Upper lobe of right lung (tissue), 1 donor: ENCODE data around the gene TAS1R2. TPM values are rescaled to one million over a fixed set of nuclear protein-coding genes. Genes with fewer than 3 reads are reported as not detected.

Source experiments
- ATAC-seq: fragments of 200-7000 bp; cut with Tn5 transposase; one replicate; pipeline ENCODE4 v1.9.1; 2020; ENCODE audit warnings: mild to moderate bottlenecking, moderate library complexity
- DNase-seq: peaks from one replicate; pipeline ENCODE4 v3.0.0-alpha.2; 2020
- H3K27ac ChIP-seq: fragments of 200-600 bp; one replicate; pipeline ENCODE4 v1.8.0; 2022
- H3K27me3 ChIP-seq: fragments of 200-600 bp; one replicate; pipeline ENCODE4 v1.8.0; 2022; ENCODE audit warnings: mild to moderate bottlenecking
- H3K36me3 ChIP-seq: fragments of 200-600 bp; one replicate; pipeline ENCODE4 v1.8.0; 2022
- H3K4me1 ChIP-seq: fragments of 200-600 bp; one replicate; pipeline ENCODE4 v1.8.0; 2022
- H3K4me3 ChIP-seq: fragments of 200-600 bp; one replicate; pipeline ENCODE4 v1.8.0; 2022; ENCODE audit warnings: mild to moderate bottlenecking
- H3K9me3 ChIP-seq: fragments of 200-600 bp; one replicate; pipeline ENCODE4 v1.8.0; 2022
- CTCF ChIP-seq: fragments of 200-600 bp; IDR thresholded peaks from one replicate; pipeline ENCODE4 v1.8.0; 2022; ENCODE audit warnings: antibody characterized with exemption
- intact Hi-C: fragments of 100-400 bp; cut with DNase I; formaldehyde crosslinking; loops from one replicate; pipeline ENCODE4 v1.11.0; 2022
- total RNA-seq: library from RNA; stranded (reverse); fragmentation: NEBNext Ultra II Directional; extraction: Animal tissue kit (Norgen Biotek cat#: 25700); gene quantifications from one replicate; pipeline ENCODE4 v1.2.1, GENCODE V29; 2021
- donor health status: DM: no; HTN: yes; CAD: no; lungs with severe emphysema.

TAS1R2 gene
- total RNA-seq, 1 donor from 2014 or later, result not detected

GRCh38 chr1:18800258-18800657 lies 59.2 kb downstream of the TAS1R2 start:
- ATAC-seq (no peak), DNase-seq (no peak)
- Histone ChIP-seq H3K27me3 (no peaks in the 10 kb centered on the region), H3K4me1 (no peaks in the 10 kb centered on the region), H3K4me3 (no peak overlapping the region), H3K36me3 (no peaks in the 10 kb centered on the region), H3K27ac (no peak overlapping the region), H3K9me3 (no peaks in the 10 kb centered on the region)
- intact Hi-C loops, result loop anchor here (10.0 kb wide), 1 partner anchor 195 kb away; no protein-coding TSS in a partner anchor
- no peak for TF ChIP-seq CTCF

- no peaks in the 10 kb centered on the region for H3K36me3 ChIP-seq
- no peak overlapping the region for H3K27ac ChIP-seq
- H3K27me3 ChIP-seq, result no peaks in the 10 kb centered on the region
- H3K9me3 ChIP-seq, result no peaks in the 10 kb centered on the region
- no peak overlapping the region for H3K4me3 ChIP-seq
- H3K4me1 ChIP-seq, result no peaks in the 10 kb centered on the region
- intact Hi-C loops, result no loop called here
- ATAC-seq (no peak), DNase-seq (no peak)
- TF ChIP-seq CTCF, result no peak
Observed at GRCh38 chr1:18799454-18799853, 60.0 kb downstream of the TAS1R2 start.

GRCh38 chr1:18798946-18799345 lies 60.5 kb downstream of the TAS1R2 start:
- intact Hi-C loops, result no loop called here
- no peak for ATAC-seq
- no peak for DNase-seq

GRCh38 chr1:18798533-18798932 lies 60.9 kb downstream of the TAS1R2 start:
- DNase-seq, result no peak
- Histone ChIP-seq H3K9me3 (no peaks in the 10 kb centered on the region), H3K27me3 (peaks cover 6% of the 10 kb centered on the region), H3K27ac (no peak overlapping the region), H3K36me3 (no peaks in the 10 kb centered on the region), H3K4me1 (no peaks in the 10 kb centered on the region), H3K4me3 (no peak overlapping the region)
- ATAC-seq, result no peak
- TF ChIP-seq CTCF, result no peak
- intact Hi-C loops, result no loop called here

More at GRCh38 chr1:18798946-18799345, 60.5 kb downstream of the TAS1R2 start:
- Histone ChIP-seq H3K27ac (no peak overlapping the region), H3K27me3 (peaks cover 1% of the 10 kb centered on the region), H3K9me3 (no peaks in the 10 kb centered on the region), H3K4me1 (no peaks in the 10 kb centered on the region), H3K36me3 (no peaks in the 10 kb centered on the region), H3K4me3 (no peak overlapping the region)
- TF ChIP-seq CTCF, result no peak

GRCh38 chr1:18796950-18797349 lies 62.5 kb downstream of the TAS1R2 start:
- Histone ChIP-seq H3K36me3 (no peaks in the 10 kb centered on the region), H3K27me3 (peaks cover 21% of the 10 kb centered on the region), H3K27ac (no peak overlapping the region), H3K9me3 (no peaks in the 10 kb centered on the region), H3K4me1 (no peaks in the 10 kb centered on the region), H3K4me3 (no peak overlapping the region)
- TF ChIP-seq CTCF, result no peak
- intact Hi-C loops, result no loop called here
- no peak for DNase-seq
- no peak for ATAC-seq
